HL-60 (cell line): Measurements from ENCODE around the gene APH1B.

ENCODE experiments used
- DNase-seq, 2 experiments: peaks; one replicate each; pipeline ENCODE4 v3.0.0-alpha.2; 2010 to 2020; ENCODE audit warnings: low read depth in 1 of 2, low spot score in 1 of 2
- H3K27ac ChIP-seq: fragments of 250-450 bp; sonication (Bioruptor Pico); replicated peaks from 2 replicates; pipeline ENCODE4 v1.5.1; 2020; ENCODE audit warnings: mild to moderate bottlenecking, moderate library complexity
- H3K27me3 ChIP-seq: fragments of 250-450 bp; sonication (Bioruptor Pico); 2 replicates; pipeline ENCODE4 v1.5.1; 2021; ENCODE audit warnings: mild to moderate bottlenecking, moderate library complexity; ENCODE audit not compliant: insufficient read depth, poor library complexity, severe bottlenecking
- H3K4me3 ChIP-seq: replicated peaks from 2 replicates; pipeline ENCODE4 v1.5.1; 2011; ENCODE audit warnings: mild to moderate bottlenecking, control low read depth, low read length; ENCODE audit not compliant: insufficient read depth
- CTCF ChIP-seq: IDR thresholded peaks from one replicate; pipeline ENCODE4 v1.5.1; 2011; ENCODE audit warnings: low read length, control low read depth, inconsistent platforms; ENCODE audit not compliant: insufficient read depth
- GABPA ChIP-seq: IDR thresholded peaks from 2 replicates; pipeline ENCODE4 v1.6.1; 2012; ENCODE audit warnings: low read depth
- POLR2AphosphoS5 ChIP-seq: IDR thresholded peaks from 2 replicates; pipeline ENCODE4 v1.6.1; 2012; ENCODE audit warnings: low read depth
- REST ChIP-seq: IDR thresholded peaks from 2 replicates; pipeline ENCODE4 v1.6.1; 2012; ENCODE audit warnings: low read depth; ENCODE audit not compliant: insufficient replicate concordance
- SPI1 ChIP-seq: IDR thresholded peaks from 2 replicates; pipeline ENCODE4 v1.6.1; 2012; ENCODE audit warnings: low read depth, mild to moderate bottlenecking, borderline replicate concordance

APH1B gene

DNA sequence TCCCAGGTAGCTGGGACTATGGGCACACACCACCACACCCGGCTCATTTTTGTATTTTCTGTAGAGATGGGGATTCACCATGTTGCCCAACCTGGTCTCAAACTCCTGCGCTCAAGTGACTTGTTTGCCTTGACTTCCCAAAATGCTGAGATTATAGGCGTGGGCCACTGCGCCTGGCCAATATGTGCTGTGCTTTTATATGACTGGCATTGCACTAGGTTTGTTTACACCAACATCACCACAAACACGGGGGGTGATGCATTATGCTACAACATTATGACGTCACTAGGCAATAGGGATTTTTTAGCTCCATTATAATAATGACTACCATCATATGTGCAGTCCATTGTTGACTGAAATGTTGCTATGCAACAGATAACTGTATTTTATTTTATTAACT, 6.9 kb downstream of the APH1B start:
- Histone ChIP-seq H3K4me3 (no peak overlapping the region), H3K27me3 (no peaks in the 10 kb centered on the region), H3K27ac (no peak overlapping the region)
- TF ChIP-seq GABPA = no peak
- no peak for DNase-seq

DNA sequence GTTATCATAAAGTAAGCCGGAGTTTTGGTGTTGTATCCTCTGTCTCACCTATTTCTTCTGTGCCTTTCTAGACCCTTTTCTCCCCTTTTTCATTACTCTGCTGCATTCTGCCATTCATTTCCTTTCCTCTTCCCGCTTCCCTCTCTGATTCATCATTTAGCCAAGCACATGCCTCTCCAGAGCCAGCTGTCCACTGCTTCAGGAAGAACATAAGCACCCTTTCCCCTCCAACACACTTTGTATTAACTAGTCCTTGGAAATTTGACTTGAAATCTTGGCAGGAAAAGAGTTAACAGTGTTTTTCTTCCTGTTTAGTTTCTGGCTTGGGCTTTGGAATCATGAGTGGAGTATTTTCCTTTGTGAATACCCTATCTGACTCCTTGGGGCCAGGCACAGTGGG, 9.7 kb downstream of the APH1B start:
- no peak for DNase-seq
- no peaks in the 10 kb centered on the region for H3K27me3 ChIP-seq
- H3K4me3 ChIP-seq = no peak overlapping the region
- H3K27ac ChIP-seq = no peak overlapping the region
- TF ChIP-seq SPI1 (no peak), GABPA (no peak), CTCF (no peak), POLR2AphosphoS5 (no peak), REST (no peak)

- no peak overlapping the region for H3K4me3 ChIP-seq
- no peak for DNase-seq
- no peak for TF ChIP-seq GABPA
- TF ChIP-seq SPI1 = no peak
- no peak for TF ChIP-seq REST
- no peak for TF ChIP-seq CTCF
- TF ChIP-seq POLR2AphosphoS5 = no peak
- no peaks in the 10 kb centered on the region for H3K27me3 ChIP-seq
- H3K27ac ChIP-seq = no peak overlapping the region
Measured at GRCh38 chr15:63288342-63288741, 10.9 kb downstream of the APH1B start.

GRCh38 chr15:63288778-63289378, 11.5 kb downstream of the APH1B start:
- H3K27ac ChIP-seq = no peak overlapping the region
- TF ChIP-seq REST (no peak), CTCF (peak; percentile 39)
- no peak overlapping the region for H3K4me3 ChIP-seq
- no peaks in the 10 kb centered on the region for H3K27me3 ChIP-seq
- no peak for DNase-seq
